HepG2 (cell line): ENCODE results near the gene SLC16A4. TPM values are rescaled to one million over a fixed set of nuclear protein-coding genes. Genes with fewer than 3 reads are reported as not detected.

ENCODE experiments used
- EED ChIP-seq: sonication (generic); formaldehyde crosslinking; IDR thresholded peaks from 2 replicates; pipeline ENCODE4 v1.5.0; 2020; ENCODE audit warnings: mild to moderate bottlenecking, missing genetic modification reagents
- EP300 ChIP-seq, 3 experiments: sonication (generic) in 1 of 3; formaldehyde crosslinking in 1 of 3; IDR thresholded peaks; 2 replicates each; pipeline versions ENCODE4 v1.5.1 to v1.6.1; 2011 to 2020; ENCODE audit warnings: low read depth in 2 of 3, low read length in 2 of 3, borderline replicate concordance in 1 of 3, improper control_type of control experiment in 1 of 3, mild to moderate bottlenecking in 1 of 3, missing genetic modification reagents in 1 of 3, moderate library complexity in 1 of 3
- FOXK2 ChIP-seq: fragments of 450-650 bp; IDR thresholded peaks from 2 replicates; pipeline ENCODE4 v1.6.1; 2016
- GABPA ChIP-seq, 2 experiments: IDR thresholded peaks; 2 replicates each; pipeline ENCODE4 v1.6.1; 2011 to 2016; ENCODE audit warnings: low read depth in 2 of 2, low read length in 1 of 2, missing biosample characterization in 1 of 2, missing genetic modification characterization in 1 of 2
- GLI4 ChIP-seq: sonication (generic); formaldehyde crosslinking; IDR thresholded peaks from 2 replicates; pipeline ENCODE4 v1.5.1; 2020; ENCODE audit warnings: missing genetic modification reagents, mild to moderate bottlenecking, moderate library complexity, borderline replicate concordance
- KDM5A ChIP-seq: fragments of 200-600 bp; sonication (generic); IDR thresholded peaks from 2 replicates; pipeline ENCODE4 v1.7.0; 2018; ENCODE audit warnings: antibody characterized with exemption, mild to moderate bottlenecking, low read length, borderline replicate concordance
- KDM5B ChIP-seq: sonication (generic); formaldehyde crosslinking; IDR thresholded peaks from 2 replicates; pipeline ENCODE4 v1.4.0; 2020; ENCODE audit warnings: missing genetic modification reagents, mild to moderate bottlenecking, borderline replicate concordance
- MTF1 ChIP-seq: sonication (generic); formaldehyde crosslinking; IDR thresholded peaks from 2 replicates; pipeline ENCODE4 v1.5.0; 2020; ENCODE audit warnings: missing genetic modification reagents
- NBN ChIP-seq: fragments of 450-650 bp; conservative IDR thresholded peaks from 2 replicates; pipeline ENCODE4 v1.6.1; 2017
- SP140L ChIP-seq: sonication (generic); formaldehyde crosslinking; IDR thresholded peaks from 2 replicates; pipeline ENCODE4 v1.4.0; 2020; ENCODE audit warnings: missing genetic modification reagents, borderline replicate concordance
- TAF15 ChIP-seq: fragments of 200-400 bp; formaldehyde crosslinking; IDR thresholded peaks from one replicate; pipeline ENCODE4 v1.6.1; 2018; ENCODE audit warnings: mild to moderate bottlenecking, low read depth, low read length; ENCODE audit not compliant: poor library complexity, severe bottlenecking
- THYN1 ChIP-seq: sonication (generic); formaldehyde crosslinking; IDR thresholded peaks from 2 replicates; pipeline ENCODE4 v1.8.1; 2023; ENCODE audit warnings: low read depth, mild to moderate bottlenecking, moderate library complexity, missing genetic modification reagents, borderline replicate concordance
- ZNF562 ChIP-seq: sonication (generic); formaldehyde crosslinking; IDR thresholded peaks from 2 replicates; pipeline ENCODE4 v1.8.0; 2022; ENCODE audit warnings: missing genetic modification reagents, borderline replicate concordance
- polyA plus RNA-seq, 8 experiments: library from polyadenylated mRNA; depleted of rRNA in 3 of 8; stranded (reverse) in 7 of 8; unstranded in 1 of 8; fragments of >200 nt; fragmentation: Illumina TruSeq in 4 of 8; extraction: Trizol in 4 of 8; gene quantifications; 2 replicates each; pipeline versions ENCODE4 v1.2.1 to v1.2.3, GENCODE V29; 2011 to 2016; ENCODE audit warnings: low read depth in 4 of 8, missing spikeins in 1 of 8, mixed read lengths in 1 of 8; ENCODE audit not compliant: insufficient read depth in 1 of 8
- total RNA-seq, 5 experiments: library from RNA; depleted of rRNA; stranded (reverse); fragments of >200 nt; fragmentation: Illumina TruSeq; extraction: Trizol; gene quantifications; 2 replicates each; pipeline ENCODE4 v1.2.3, GENCODE V29; 2016; ENCODE audit warnings: low read depth in 1 of 5
- TF ChIP-seq, protein P1 (sequence below): sonication (generic); formaldehyde crosslinking; IDR thresholded peaks from 2 replicates; pipeline ENCODE4 v1.4.0; 2020; ENCODE audit warnings: missing genetic modification reagents, borderline replicate concordance
- TF ChIP-seq, protein P2 (sequence below): sonication (generic); formaldehyde crosslinking; IDR thresholded peaks from 2 replicates; pipeline ENCODE4 v1.5.0; 2020; ENCODE audit warnings: mild to moderate bottlenecking, missing genetic modification reagents, moderate library complexity
- TF ChIP-seq, protein P3 (sequence below): sonication (generic); formaldehyde crosslinking; IDR thresholded peaks from 2 replicates; pipeline ENCODE4 v1.4.0; 2020; ENCODE audit warnings: missing genetic modification reagents; ENCODE audit errors: not compliant biosample characterization
- TF ChIP-seq, protein P4 (sequence below): sonication (generic); formaldehyde crosslinking; IDR thresholded peaks from 2 replicates; pipeline ENCODE4 v1.4.0; 2020; ENCODE audit warnings: missing genetic modification reagents

Gene SLC16A4
- total and polyA plus RNA-seq, 2 of the 13 experiments (the other 11 are each of a cell fraction or from before 2014, with no cell fraction given) = 1.1 to 1.5 TPM

DNA sequence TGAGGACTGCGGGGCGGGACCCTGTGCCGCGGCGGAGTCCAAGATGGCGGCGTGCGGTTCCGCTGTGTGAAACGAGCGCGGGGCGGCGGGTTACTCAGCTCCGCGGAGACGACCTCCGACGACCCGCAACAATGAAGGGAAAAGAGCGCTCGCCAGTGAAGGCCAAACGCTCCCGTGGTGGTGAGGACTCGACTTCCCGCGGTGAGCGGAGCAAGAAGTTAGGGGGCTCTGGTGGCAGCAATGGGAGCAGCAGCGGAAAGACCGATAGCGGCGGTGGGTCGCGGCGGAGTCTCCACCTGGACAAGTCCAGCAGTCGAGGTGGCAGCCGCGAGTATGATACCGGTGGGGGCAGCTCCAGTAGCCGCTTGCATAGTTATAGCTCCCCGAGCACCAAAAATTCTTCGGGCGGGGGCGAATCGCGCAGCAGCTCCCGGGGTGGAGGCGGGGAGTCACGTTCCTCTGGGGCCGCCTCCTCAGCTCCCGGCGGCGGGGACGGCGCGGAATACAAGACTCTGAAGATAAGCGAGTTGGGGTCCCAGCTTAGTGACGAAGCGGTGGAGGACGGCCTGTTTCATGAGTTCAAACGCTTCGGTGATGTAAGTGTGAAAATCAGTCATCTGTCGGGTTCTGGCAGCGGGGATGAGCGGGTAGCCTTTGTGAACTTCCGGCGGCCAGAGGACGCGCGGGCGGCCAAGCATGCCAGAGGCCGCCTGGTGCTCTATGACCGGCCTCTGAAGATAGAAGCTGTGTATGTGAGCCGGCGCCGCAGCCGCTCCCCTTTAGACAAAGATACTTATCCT lies 51.2 kb downstream of the SLC16A4 start (continued):
- TF ChIP-seq, protein P1, sequence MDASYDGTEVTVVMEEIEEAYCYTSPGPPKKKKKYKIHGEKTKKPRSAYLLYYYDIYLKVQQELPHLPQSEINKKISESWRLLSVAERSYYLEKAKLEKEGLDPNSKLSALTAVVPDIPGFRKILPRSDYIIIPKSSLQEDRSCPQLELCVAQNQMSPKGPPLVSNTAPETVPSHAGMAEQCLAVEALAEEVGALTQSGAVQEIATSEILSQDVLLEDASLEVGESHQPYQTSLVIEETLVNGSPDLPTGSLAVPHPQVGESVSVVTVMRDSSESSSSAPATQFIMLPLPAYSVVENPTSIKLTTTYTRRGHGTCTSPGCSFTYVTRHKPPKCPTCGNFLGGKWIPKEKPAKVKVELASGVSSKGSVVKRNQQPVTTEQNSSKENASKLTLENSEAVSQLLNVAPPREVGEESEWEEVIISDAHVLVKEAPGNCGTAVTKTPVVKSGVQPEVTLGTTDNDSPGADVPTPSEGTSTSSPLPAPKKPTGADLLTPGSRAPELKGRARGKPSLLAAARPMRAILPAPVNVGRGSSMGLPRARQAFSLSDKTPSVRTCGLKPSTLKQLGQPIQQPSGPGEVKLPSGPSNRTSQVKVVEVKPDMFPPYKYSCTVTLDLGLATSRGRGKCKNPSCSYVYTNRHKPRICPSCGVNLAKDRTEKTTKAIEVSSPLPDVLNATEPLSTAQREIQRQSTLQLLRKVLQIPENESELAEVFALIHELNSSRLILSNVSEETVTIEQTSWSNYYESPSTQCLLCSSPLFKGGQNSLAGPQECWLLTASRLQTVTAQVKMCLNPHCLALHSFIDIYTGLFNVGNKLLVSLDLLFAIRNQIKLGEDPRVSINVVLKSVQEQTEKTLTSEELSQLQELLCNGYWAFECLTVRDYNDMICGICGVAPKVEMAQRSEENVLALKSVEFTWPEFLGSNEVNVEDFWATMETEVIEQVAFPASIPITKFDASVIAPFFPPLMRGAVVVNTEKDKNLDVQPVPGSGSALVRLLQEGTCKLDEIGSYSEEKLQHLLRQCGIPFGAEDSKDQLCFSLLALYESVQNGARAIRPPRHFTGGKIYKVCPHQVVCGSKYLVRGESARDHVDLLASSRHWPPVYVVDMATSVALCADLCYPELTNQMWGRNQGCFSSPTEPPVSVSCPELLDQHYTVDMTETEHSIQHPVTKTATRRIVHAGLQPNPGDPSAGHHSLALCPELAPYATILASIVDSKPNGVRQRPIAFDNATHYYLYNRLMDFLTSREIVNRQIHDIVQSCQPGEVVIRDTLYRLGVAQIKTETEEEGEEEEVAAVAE (CRISPR knock-in tag) = no peak
- TF ChIP-seq ZNF562 (CRISPR knock-in tag) (no peak), GABPA (IDR thresholded peaks at IDR 0.05; ENCODE audit: low read depth, low read length) (peak; percentile 49; the same call in 1 of the 2 replicates), GABPA (CRISPR knock-in tag; IDR thresholded peaks at IDR 0.05; ENCODE audit: low read depth) (peak; percentile 49), EP300 (IDR thresholded peaks at IDR 0.05; ENCODE audit: low read depth in 2 of 2, low read length in 2 of 2) (no peak), EP300 (CRISPR knock-in tag; IDR thresholded peaks at IDR 0.05; ENCODE audit: borderline replicate concordance) (no peak), KDM5A (peak; percentile 84), GLI4 (CRISPR knock-in tag) (no peak), MTF1 (CRISPR knock-in tag) (no peak), KDM5B (CRISPR knock-in tag) (0 out of 2 replicates have a peak, but pooled peaks have one; percentile 31), SP140L (CRISPR knock-in tag) (no peak), EED (no peak), NBN (no peak), THYN1 (CRISPR knock-in tag) (no peak), TAF15 (no peak), FOXK2 (no peak)
- TF ChIP-seq, protein P2, sequence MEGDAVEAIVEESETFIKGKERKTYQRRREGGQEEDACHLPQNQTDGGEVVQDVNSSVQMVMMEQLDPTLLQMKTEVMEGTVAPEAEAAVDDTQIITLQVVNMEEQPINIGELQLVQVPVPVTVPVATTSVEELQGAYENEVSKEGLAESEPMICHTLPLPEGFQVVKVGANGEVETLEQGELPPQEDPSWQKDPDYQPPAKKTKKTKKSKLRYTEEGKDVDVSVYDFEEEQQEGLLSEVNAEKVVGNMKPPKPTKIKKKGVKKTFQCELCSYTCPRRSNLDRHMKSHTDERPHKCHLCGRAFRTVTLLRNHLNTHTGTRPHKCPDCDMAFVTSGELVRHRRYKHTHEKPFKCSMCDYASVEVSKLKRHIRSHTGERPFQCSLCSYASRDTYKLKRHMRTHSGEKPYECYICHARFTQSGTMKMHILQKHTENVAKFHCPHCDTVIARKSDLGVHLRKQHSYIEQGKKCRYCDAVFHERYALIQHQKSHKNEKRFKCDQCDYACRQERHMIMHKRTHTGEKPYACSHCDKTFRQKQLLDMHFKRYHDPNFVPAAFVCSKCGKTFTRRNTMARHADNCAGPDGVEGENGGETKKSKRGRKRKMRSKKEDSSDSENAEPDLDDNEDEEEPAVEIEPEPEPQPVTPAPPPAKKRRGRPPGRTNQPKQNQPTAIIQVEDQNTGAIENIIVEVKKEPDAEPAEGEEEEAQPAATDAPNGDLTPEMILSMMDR (CRISPR knock-in tag) = peak; percentile 35
- TF ChIP-seq, protein P3, sequence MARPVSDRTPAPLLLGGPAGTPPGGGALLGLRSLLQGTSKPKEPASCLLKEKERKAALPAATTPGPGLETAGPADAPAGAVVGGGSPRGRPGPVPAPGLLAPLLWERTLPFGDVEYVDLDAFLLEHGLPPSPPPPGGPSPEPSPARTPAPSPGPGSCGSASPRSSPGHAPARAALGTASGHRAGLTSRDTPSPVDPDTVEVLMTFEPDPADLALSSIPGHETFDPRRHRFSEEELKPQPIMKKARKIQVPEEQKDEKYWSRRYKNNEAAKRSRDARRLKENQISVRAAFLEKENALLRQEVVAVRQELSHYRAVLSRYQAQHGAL (CRISPR knock-in tag) = no peak
- TF ChIP-seq, protein P4, sequence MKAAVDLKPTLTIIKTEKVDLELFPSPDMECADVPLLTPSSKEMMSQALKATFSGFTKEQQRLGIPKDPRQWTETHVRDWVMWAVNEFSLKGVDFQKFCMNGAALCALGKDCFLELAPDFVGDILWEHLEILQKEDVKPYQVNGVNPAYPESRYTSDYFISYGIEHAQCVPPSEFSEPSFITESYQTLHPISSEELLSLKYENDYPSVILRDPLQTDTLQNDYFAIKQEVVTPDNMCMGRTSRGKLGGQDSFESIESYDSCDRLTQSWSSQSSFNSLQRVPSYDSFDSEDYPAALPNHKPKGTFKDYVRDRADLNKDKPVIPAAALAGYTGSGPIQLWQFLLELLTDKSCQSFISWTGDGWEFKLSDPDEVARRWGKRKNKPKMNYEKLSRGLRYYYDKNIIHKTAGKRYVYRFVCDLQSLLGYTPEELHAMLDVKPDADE (CRISPR knock-in tag) = no peak
